ENCODE results near the gene ALOX5. TPM values are rescaled to one million over a fixed set of nuclear protein-coding genes. Genes with fewer than 3 reads are reported as not detected.

The ALOX5 gene
- total and polyA plus RNA-seq, 2 experiments from 2014 or later = 3.7 to 5.4 TPM

- H3K4me1 Mint-ChIP-seq = peaks cover 11% of the 10 kb centered on the region; the same call in 2 of the 3 replicates
These were observed 42.6 kb downstream of the ALOX5 start for GRCh38 chr10:45416603-45417002.

More at GRCh38 chr10:45416603-45417002, 42.6 kb downstream of the ALOX5 start:
- DNase-seq (ENCODE audit: low spot score) (no peak), ATAC-seq (no peak)
- no peak overlapping the region for H3K4me3 ChIP-seq
- no peak overlapping the region for H3K27ac ChIP-seq (ENCODE audit: low read depth)
- peaks cover 10% of the 10 kb centered on the region; the same call in 1 of the 2 replicates for H3K9me2 ChIP-seq (ENCODE audit: insufficient read depth)
- Mint-ChIP-seq H3K36me3 (ENCODE audit: low read depth) (peaks cover 3% of the 10 kb centered on the region; the same call in 1 of the 3 replicates), H3K27me3 (ENCODE audit: insufficient read depth, low read depth, poor library complexity) (peaks cover 17% of the 10 kb centered on the region), H3K4me3 (no peak overlapping the region), H3K9me3 (peaks cover 6% of the 10 kb centered on the region; the same call in 2 of the 3 replicates), H3K27ac (no peak overlapping the region)
- H3K27me3 ChIP-seq (ENCODE audit: insufficient read depth) = 0 out of 2 replicates have a peak, but pooled peaks cover 9% of the 10 kb centered on the region
- no peaks in the 10 kb centered on the region for H3K79me2 ChIP-seq (replicated peaks; ENCODE audit: insufficient read depth)
- TF ChIP-seq EZH2 (IDR thresholded peaks at IDR 0.05; ENCODE audit: low read depth, unreplicated experiment) = no peak
- no peak for TF ChIP-seq CREB1 (CRISPR knock-in tag; IDR thresholded peaks at IDR 0.05; ENCODE audit: low read depth)
- no peak for TF ChIP-seq EZH2phosphoT487 (IDR thresholded peaks at IDR 0.05; ENCODE audit: unreplicated experiment)
- no peak for TF ChIP-seq CTCF (conservative IDR thresholded peaks at IDR 0.05; ENCODE audit: low read depth in 2 of 2)
- TF ChIP-seq NANOG (IDR thresholded peaks at IDR 0.05; ENCODE audit: borderline replicate concordance) = no peak
- TF ChIP-seq STAT1 (IDR thresholded peaks at IDR 0.05; ENCODE audit: unreplicated experiment) = no peak
- no peak for TF ChIP-seq ZNF331 (CRISPR knock-in tag; IDR thresholded peaks at IDR 0.05; ENCODE audit: low read depth)
- no peak for TF ChIP-seq ZNF462 (CRISPR knock-in tag; IDR thresholded peaks at IDR 0.05)
- peaks cover 5% of the 10 kb centered on the region; the same call in 1 of the 2 replicates for H3K4me1 ChIP-seq (ENCODE audit: insufficient read depth)
- no peak overlapping the region for H2AFZ ChIP-seq
- no peak overlapping the region for H3K4me2 ChIP-seq
- H3K36me3 ChIP-seq (ENCODE audit: insufficient read depth) = no peaks in the 10 kb centered on the region
- no peaks in the 10 kb centered on the region for H4K20me1 ChIP-seq (replicated peaks; ENCODE audit: insufficient read depth)
- no peaks in the 10 kb centered on the region for H3F3A ChIP-seq (replicated peaks; ENCODE audit: low read depth)

Data from GM23338 (cell line).